Lower leg skin (tissue), 3 donors: ENCODE data around the gene LCE1A.

Source experiments
- POLR2A ChIP-seq, 2 donors: fragments of 450-650 bp; IDR thresholded peaks; one replicate each; pipeline ENCODE4 v1.6.1; 2016 to 2017; ENCODE audit warnings: antibody characterized with exemption in 2 of 2, mild to moderate bottlenecking in 1 of 2, moderate library complexity in 1 of 2
- TF ChIP-seq, protein P1 (sequence below), 3 donors: fragments of 450-650 bp; IDR thresholded peaks; one replicate each; pipeline ENCODE4 v1.5.1; 2016; ENCODE audit warnings: antibody characterized with exemption in 3 of 3, mild to moderate bottlenecking in 3 of 3, moderate library complexity in 2 of 3

DNA sequence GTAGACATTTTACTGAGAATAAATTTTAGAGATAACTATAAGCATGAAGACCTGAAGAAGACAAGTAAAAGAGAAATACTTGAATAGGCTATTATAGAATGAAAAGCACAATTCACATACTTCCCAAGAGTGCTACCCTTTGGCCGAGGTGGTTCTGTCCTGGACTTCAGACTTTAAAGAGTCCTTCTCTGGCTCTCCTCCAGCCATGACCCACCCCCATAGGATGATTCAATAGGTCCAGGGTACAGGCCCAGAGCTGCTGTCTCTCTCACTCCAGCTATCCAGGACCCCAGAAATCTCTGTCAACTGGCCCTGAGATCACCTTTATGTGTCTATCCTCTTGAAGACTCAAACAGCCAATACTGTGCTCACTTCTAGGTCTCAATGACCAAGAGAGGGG is 49.6 kb downstream of the LCE1A start:
- TF ChIP-seq, protein P1, sequence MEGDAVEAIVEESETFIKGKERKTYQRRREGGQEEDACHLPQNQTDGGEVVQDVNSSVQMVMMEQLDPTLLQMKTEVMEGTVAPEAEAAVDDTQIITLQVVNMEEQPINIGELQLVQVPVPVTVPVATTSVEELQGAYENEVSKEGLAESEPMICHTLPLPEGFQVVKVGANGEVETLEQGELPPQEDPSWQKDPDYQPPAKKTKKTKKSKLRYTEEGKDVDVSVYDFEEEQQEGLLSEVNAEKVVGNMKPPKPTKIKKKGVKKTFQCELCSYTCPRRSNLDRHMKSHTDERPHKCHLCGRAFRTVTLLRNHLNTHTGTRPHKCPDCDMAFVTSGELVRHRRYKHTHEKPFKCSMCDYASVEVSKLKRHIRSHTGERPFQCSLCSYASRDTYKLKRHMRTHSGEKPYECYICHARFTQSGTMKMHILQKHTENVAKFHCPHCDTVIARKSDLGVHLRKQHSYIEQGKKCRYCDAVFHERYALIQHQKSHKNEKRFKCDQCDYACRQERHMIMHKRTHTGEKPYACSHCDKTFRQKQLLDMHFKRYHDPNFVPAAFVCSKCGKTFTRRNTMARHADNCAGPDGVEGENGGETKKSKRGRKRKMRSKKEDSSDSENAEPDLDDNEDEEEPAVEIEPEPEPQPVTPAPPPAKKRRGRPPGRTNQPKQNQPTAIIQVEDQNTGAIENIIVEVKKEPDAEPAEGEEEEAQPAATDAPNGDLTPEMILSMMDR (IDR thresholded peaks at IDR 0.05): no peak
- TF ChIP-seq POLR2A (IDR thresholded peaks at IDR 0.05): no peak
